T47D (cell line): ENCODE results near the gene PRR33.
"Not testable (repeated sequence)": the region's sequence is repeated elsewhere in the genome, so short reads cannot be mapped to it uniquely, and the experiment has no call there.

Experiments used
- DNase-seq, 2 experiments: peaks; one replicate each; pipeline versions ENCODE4 v3.0.0 to v3.0.0-alpha.2; 2011 to 2012; ENCODE audit warnings: low read depth in 1 of 2, low spot score in 1 of 2
- JUND ChIP-seq: IDR thresholded peaks from 2 replicates; pipeline ENCODE4 v1.6.1; 2012; ENCODE audit warnings: low read depth
- in situ Hi-C: cut with HindIII; loops from 2 replicates; pipeline ENCODE4 v1.10.0; 2016; ENCODE audit warnings: low sequenced_read_pairs, low pct_unique_long_range_greater_than_20kb

The PRR33 gene

GRCh38 chr11:1878137-1879031 is 13.3 kb downstream of the PRR33 start:
- TF ChIP-seq JUND: no peak
- DNase-seq: no peak
- in situ Hi-C loops: no loop called here

- DNase-seq: no peak
- TF ChIP-seq JUND: no peak
- in situ Hi-C loops: no loop called here
Observed at GRCh38 chr11:1877211-1878136, 14.2 kb downstream of the PRR33 start.

- peak; percentile 39 to 44 for DNase-seq
- no peak for TF ChIP-seq JUND
- in situ Hi-C loops: no loop called here
Observed at GRCh38 chr11:1876361-1877063, 15.2 kb downstream of the PRR33 start.

- DNase-seq, in situ Hi-C loops: not testable (repeated sequence)
Observed at GRCh38 chr11:1875851-1876301, 15.8 kb downstream of the PRR33 start.

GRCh38 chr11:1875093-1875850 is 16.4 kb downstream of the PRR33 start:
- in situ Hi-C loops: no loop called here
- no peak for TF ChIP-seq JUND
- no peak for DNase-seq

GRCh38 chr11:1874441-1875092 is 17.1 kb downstream of the PRR33 start:
- in situ Hi-C loops, DNase-seq: not testable (repeated sequence)

GRCh38 chr11:1873813-1874150 is 17.9 kb downstream of the PRR33 start:
- in situ Hi-C loops, DNase-seq: not testable (repeated sequence)

GRCh38 chr11:1873048-1873812 is 18.5 kb downstream of the PRR33 start:
- peak in 1 of 2 experiments; percentile 34 for DNase-seq
- TF ChIP-seq JUND: no peak
- in situ Hi-C loops: no loop called here

GRCh38 chr11:1872267-1872985 is 19.3 kb downstream of the PRR33 start:
- in situ Hi-C loops: no loop called here
- no peak for DNase-seq
- TF ChIP-seq JUND: no peak

GRCh38 chr11:1871531-1871930 is 20.2 kb downstream of the PRR33 start:
- DNase-seq: no peak
- no peak for TF ChIP-seq JUND
- in situ Hi-C loops: no loop called here
